ENCODE results near the gene COL7A1. TPM values are rescaled to one million over a fixed set of nuclear protein-coding genes. Genes with fewer than 3 reads are reported as not detected.

Gene COL7A1
- polyA plus RNA-seq, 4 donors: 13.8 to 28.9 (median 18.5) TPM

- DNase-seq (ENCODE audit: low read depth in 4 of 4, low spot score in 2 of 4): no peak
These were observed 2.5 kb downstream of the COL7A1 start for GRCh38 chr3:48592519-48593087.

- no peak for DNase-seq (ENCODE audit: low read depth in 4 of 4, low spot score in 2 of 4)
These were observed 3.1 kb downstream of the COL7A1 start for GRCh38 chr3:48591886-48592518.

- DNase-seq (ENCODE audit: low read depth in 4 of 4, low spot score in 2 of 4): no peak
These were observed 3.7 kb downstream of the COL7A1 start for GRCh38 chr3:48591436-48591835.

GRCh38 chr3:48588230-48588629 lies 6.9 kb downstream of the COL7A1 start:
- DNase-seq (ENCODE audit: low read depth in 4 of 4, low spot score in 2 of 4): no peak

GRCh38 chr3:48587686-48588085 lies 7.4 kb downstream of the COL7A1 start:
- DNase-seq (ENCODE audit: low read depth in 4 of 4, low spot score in 2 of 4): no peak

- DNase-seq (ENCODE audit: low read depth in 4 of 4, low spot score in 2 of 4): no peak
These were observed 9.7 kb downstream of the COL7A1 start for GRCh38 chr3:48585411-48585810.

- no peak for DNase-seq (ENCODE audit: low read depth in 4 of 4, low spot score in 2 of 4)
These were observed 10.3 kb downstream of the COL7A1 start for GRCh38 chr3:48584836-48585235.

GRCh38 chr3:48581621-48582481 lies 13.3 kb downstream of the COL7A1 start:
- DNase-seq (ENCODE audit: low read depth in 4 of 4, low spot score in 2 of 4): no peak

GRCh38 chr3:48576647-48577046 lies 18.5 kb downstream of the COL7A1 start:
- DNase-seq (ENCODE audit: low read depth in 4 of 4, low spot score in 2 of 4): no peak

GRCh38 chr3:48575366-48575765 lies 19.8 kb downstream of the COL7A1 start:
- no peak for DNase-seq (ENCODE audit: low read depth in 4 of 4, low spot score in 2 of 4)

- DNase-seq (ENCODE audit: low read depth in 4 of 4, low spot score in 2 of 4): no peak
These were observed 21.1 kb downstream of the COL7A1 start for GRCh38 chr3:48573973-48574585.

GRCh38 chr3:48572517-48572916 lies 22.6 kb downstream of the COL7A1 start:
- no peak for DNase-seq (ENCODE audit: low read depth in 4 of 4, low spot score in 2 of 4)

- no peak for DNase-seq (ENCODE audit: low read depth in 4 of 4, low spot score in 2 of 4)
These were observed 23.2 kb downstream of the COL7A1 start for GRCh38 chr3:48571938-48572337.

- DNase-seq (ENCODE audit: low read depth in 4 of 4, low spot score in 2 of 4): no peak
These were observed 25.2 kb downstream of the COL7A1 start for GRCh38 chr3:48569808-48570450.

- no peak for DNase-seq (ENCODE audit: low read depth in 4 of 4, low spot score in 2 of 4)
These were observed 25.7 kb downstream of the COL7A1 start for GRCh38 chr3:48569400-48569799.

GRCh38 chr3:48568476-48568875 lies 26.7 kb downstream of the COL7A1 start:
- no peak for DNase-seq (ENCODE audit: low read depth in 4 of 4, low spot score in 2 of 4)

GRCh38 chr3:48567500-48567899 lies 27.6 kb downstream of the COL7A1 start:
- DNase-seq (ENCODE audit: low read depth in 4 of 4, low spot score in 2 of 4): no peak

- no peak for DNase-seq (ENCODE audit: low read depth in 4 of 4, low spot score in 2 of 4)
These were observed 28.0 kb downstream of the COL7A1 start for GRCh38 chr3:48567090-48567489.

GRCh38 chr3:48566401-48566760 lies 28.7 kb downstream of the COL7A1 start:
- no peak for DNase-seq (ENCODE audit: low read depth in 4 of 4, low spot score in 2 of 4)

GRCh38 chr3:48565591-48566400 lies 29.3 kb downstream of the COL7A1 start:
- no peak for DNase-seq (ENCODE audit: low read depth in 4 of 4, low spot score in 2 of 4)

Measured in left renal cortex interstitium (tissue), 4 donors.